Mucosa of descending colon (tissue), 3 donors: ENCODE measurements around the gene CSNK1A1. TPM values are rescaled to one million over a fixed set of nuclear protein-coding genes. Genes with fewer than 3 reads are reported as not detected.

Source experiments
- ATAC-seq: fragments of 200-7000 bp; cut with Tn5 transposase; one replicate; pipeline ENCODE4 v1.9.1; 2020; ENCODE audit warnings: mild to moderate bottlenecking, moderate library complexity
- DNase-seq, 3 donors: peaks; one replicate each; pipeline ENCODE4 v3.0.0-alpha.2; 2020
- H3K36me3 ChIP-seq: fragments of 200-600 bp; one replicate; pipeline ENCODE4 v1.8.0; 2021; ENCODE audit warnings: low read depth, mild to moderate bottlenecking
- H3K4me1 ChIP-seq: fragments of 200-600 bp; one replicate; pipeline ENCODE4 v1.8.0; 2021; ENCODE audit warnings: low read depth, mild to moderate bottlenecking
- H3K4me3 ChIP-seq: fragments of 200-600 bp; one replicate; pipeline ENCODE4 v1.8.0; 2021; ENCODE audit warnings: mild to moderate bottlenecking
- H3K9me3 ChIP-seq: fragments of 200-600 bp; one replicate; pipeline ENCODE4 v1.8.0; 2021; ENCODE audit warnings: mild to moderate bottlenecking
- intact Hi-C, 2 donors: fragments of 100-400 bp; cut with DNase I in 1 of 2; cut with micrococcal nuclease in 1 of 2; formaldehyde crosslinking; loops; one replicate each; pipeline versions ENCODE4 v1.11.0 to v1.11.1; 2022; cut with DNase I, micrococcal nuclease
- total RNA-seq, 3 donors: library from RNA; stranded (reverse); fragmentation: NEBNext Ultra II Directional in 2 of 3; extraction: Animal tissue kit (Norgen Biotek cat#: 25700) in 2 of 3; gene quantifications; one replicate each; pipeline versions ENCODE4 v1.2.1 to v1.2.4, GENCODE V29; 2021 to 2023
- TF ChIP-seq, protein P1 (sequence below): fragments of 200-600 bp; IDR thresholded peaks from one replicate; pipeline ENCODE4 v1.8.0; 2022; ENCODE audit warnings: antibody characterized with exemption, mild to moderate bottlenecking
- donor health status: DM: no; HTN: no; CAD: no; lungs with moderate emphysema.
- donor health status: DM: no; HTN: no; CAD: no.
- donor health status: DM: no; HTN: yes; CAD: no.

CSNK1A1 gene
- total RNA-seq, 3 donors from 2014 or later: 200 to 233 (median 224) TPM

DNA sequence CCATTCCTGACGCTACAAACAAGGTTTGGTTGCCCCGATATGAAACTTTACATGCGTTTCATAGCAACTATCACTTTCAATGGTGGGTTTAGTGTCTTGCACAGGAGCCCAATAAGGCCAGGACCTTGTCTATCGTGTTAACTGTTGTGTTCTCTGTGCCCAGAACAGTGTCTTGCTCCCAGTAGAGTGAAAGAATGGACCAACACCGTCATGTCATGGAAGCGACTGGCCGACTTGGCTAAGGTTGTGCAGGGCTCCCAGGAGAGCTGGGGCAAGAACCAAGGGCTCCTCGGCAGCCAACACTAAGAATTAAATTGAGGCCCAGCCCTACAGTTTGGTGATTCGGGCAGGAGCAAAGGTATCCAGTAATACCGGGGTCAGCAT, 29.6 kb upstream of the CSNK1A1 start:
- Histone ChIP-seq H3K9me3 (no peaks in the 10 kb centered on the region), H3K4me1 (peaks cover 27% of the 10 kb centered on the region), H3K36me3 (no peaks in the 10 kb centered on the region), H3K4me3 (peak overlapping the region; percentile 25)
- ATAC-seq (peak; percentile 39), DNase-seq (no peak)
- intact Hi-C loops: no loop called here
- TF ChIP-seq, protein P1, sequence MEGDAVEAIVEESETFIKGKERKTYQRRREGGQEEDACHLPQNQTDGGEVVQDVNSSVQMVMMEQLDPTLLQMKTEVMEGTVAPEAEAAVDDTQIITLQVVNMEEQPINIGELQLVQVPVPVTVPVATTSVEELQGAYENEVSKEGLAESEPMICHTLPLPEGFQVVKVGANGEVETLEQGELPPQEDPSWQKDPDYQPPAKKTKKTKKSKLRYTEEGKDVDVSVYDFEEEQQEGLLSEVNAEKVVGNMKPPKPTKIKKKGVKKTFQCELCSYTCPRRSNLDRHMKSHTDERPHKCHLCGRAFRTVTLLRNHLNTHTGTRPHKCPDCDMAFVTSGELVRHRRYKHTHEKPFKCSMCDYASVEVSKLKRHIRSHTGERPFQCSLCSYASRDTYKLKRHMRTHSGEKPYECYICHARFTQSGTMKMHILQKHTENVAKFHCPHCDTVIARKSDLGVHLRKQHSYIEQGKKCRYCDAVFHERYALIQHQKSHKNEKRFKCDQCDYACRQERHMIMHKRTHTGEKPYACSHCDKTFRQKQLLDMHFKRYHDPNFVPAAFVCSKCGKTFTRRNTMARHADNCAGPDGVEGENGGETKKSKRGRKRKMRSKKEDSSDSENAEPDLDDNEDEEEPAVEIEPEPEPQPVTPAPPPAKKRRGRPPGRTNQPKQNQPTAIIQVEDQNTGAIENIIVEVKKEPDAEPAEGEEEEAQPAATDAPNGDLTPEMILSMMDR: no peak

DNA sequence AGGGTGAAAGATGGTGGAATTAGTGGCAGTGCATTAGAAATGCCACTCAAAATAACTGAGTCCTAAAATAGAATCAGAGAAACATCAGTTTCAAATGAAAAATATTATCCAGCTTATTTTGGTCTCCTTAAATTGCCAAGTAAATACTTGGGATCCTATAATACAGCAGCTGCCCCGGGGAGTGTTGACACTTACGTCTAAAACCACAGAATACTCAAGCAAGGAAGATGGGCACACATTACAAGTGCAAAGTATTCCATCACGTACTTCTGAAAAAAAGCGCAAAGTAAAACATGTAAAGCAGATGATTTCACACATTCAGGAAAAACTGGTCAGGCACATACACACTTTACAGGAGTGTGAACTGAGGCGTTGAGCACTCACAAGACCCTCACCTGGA, 27.7 kb upstream of the CSNK1A1 start:
- Histone ChIP-seq H3K36me3 (no peaks in the 10 kb centered on the region), H3K9me3 (no peaks in the 10 kb centered on the region), H3K4me3 (no peak overlapping the region), H3K4me1 (peaks cover 22% of the 10 kb centered on the region)
- intact Hi-C loops: no loop called here
- DNase-seq (no peak), ATAC-seq (no peak)
- TF ChIP-seq, protein P1: no peak

DNA sequence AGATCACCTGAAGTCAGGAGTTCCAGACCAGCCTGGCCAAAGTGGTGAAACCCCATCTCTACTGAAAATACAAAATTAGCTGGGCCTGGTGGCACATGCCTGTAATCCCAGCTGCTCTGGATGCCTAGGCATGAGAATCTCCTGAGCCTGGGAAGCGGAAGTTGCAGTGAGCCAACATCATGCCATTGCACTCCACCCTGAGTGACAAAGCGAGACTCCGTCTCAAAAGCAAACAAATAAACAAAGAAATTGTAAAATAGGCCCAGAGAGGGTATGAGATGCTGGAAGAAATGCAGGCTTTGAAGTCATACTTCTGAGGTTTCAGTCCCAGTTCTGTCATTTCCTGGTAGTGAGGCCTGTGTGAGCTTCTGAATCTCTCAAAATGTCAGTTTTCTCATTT, 24.8 kb upstream of the CSNK1A1 start:
- TF ChIP-seq, protein P1: no peak
- H3K4me3 ChIP-seq: no peak overlapping the region
- DNase-seq (no peak), ATAC-seq (no peak)
- intact Hi-C loops: no loop called here
- no peaks in the 10 kb centered on the region for H3K9me3 ChIP-seq
- H3K4me1 ChIP-seq: peaks cover 25% of the 10 kb centered on the region
- no peaks in the 10 kb centered on the region for H3K36me3 ChIP-seq

DNA sequence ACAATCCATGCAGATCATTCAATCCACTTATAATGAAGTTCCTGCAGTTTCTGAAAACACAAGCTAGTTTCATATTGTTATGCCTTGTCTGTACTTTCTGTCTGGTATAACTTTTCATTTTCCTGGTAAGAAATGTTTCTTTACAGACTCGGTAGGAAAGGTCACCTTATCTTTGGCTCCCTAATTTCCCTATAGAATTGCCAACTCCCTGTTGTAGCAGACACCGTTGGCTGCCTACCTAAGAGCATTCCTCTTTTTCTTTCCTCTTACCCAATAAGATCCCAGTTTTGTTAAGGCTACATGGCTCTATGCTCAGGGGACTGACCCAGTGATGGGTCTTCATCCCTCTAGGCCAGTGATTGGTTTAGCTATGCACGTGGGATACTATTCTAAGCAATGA, 23.9 kb upstream of the CSNK1A1 start:
- no peaks in the 10 kb centered on the region for H3K9me3 ChIP-seq
- intact Hi-C loops: no loop called here
- no peak overlapping the region for H3K4me3 ChIP-seq
- no peak for DNase-seq
- H3K36me3 ChIP-seq: no peaks in the 10 kb centered on the region
- peak; percentile 36 for ATAC-seq
- TF ChIP-seq, protein P1: no peak
- H3K4me1 ChIP-seq: peaks cover 23% of the 10 kb centered on the region

DNA sequence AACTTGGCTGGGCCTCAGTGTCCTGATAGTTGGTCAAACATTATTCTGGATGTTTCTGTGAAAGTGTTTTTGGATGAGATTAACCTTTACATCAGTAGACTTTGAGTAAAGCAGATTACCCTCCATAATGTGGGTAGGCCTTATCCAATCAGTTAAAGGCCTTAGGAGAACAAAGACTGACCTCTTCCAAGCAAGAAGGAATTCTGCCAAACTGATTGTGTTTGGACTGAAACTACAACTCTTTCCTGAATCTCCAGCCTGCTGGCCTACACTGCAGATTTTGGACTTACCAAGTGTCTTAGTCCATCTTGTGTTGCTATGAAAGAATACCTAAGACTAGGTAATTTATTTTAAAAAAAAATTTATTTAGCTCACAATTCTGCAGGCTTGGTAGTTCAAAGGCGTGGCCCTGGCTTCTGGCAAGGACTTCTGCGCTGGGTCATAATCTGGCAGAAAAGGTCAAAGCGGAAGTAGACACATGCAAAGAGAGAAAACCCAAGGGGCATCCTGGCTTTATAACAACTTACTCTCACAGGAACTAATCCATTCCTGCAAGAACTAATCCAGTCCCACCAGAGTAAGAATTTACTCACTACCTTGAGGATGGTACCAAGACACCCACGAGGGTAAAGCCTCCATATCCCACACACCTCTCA, 21.5 kb upstream of the CSNK1A1 start:
- Histone ChIP-seq H3K9me3 (no peaks in the 10 kb centered on the region), H3K4me3 (no peak overlapping the region), H3K4me1 (peaks cover 27% of the 10 kb centered on the region), H3K36me3 (no peaks in the 10 kb centered on the region)
- ATAC-seq (peak; percentile 72), DNase-seq (peak in 2 of 3 donors; percentile 44 to 46)
- TF ChIP-seq, protein P1: no peak
- intact Hi-C loops: no loop called here

DNA sequence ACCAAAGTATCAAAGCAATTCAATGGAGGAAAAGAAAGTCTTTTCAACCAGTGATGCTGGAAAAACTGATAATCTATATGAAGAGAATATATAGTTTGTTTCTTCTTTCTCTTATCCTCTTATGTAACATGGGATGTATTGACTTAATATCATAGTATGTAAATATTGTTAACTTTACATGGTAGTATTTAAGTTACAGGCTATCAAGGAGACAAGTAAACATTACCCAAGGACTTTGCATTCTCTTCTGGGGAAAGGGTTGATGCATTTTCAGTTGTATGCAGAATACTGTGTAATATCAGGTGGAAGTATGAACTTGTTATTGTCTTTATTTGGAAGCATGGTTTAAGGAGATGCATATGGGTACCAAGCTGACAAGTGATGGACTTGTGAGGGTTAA, 20.9 kb upstream of the CSNK1A1 start:
- no peak overlapping the region for H3K4me3 ChIP-seq
- DNase-seq (no peak), ATAC-seq (peak; percentile 69)
- H3K9me3 ChIP-seq: no peaks in the 10 kb centered on the region
- peaks cover 27% of the 10 kb centered on the region for H3K4me1 ChIP-seq
- intact Hi-C loops: no loop called here
- no peaks in the 10 kb centered on the region for H3K36me3 ChIP-seq
- TF ChIP-seq, protein P1: no peak
